Stimulated activated naive CD8-positive, alpha-beta T cell treated with anti-CD3 and anti-CD28 coated beads, Interleukin-15, Interleukin-2, amounts not matched to agents 100 ng/mL and 50 ng/mL, for 24 hours (primary cell): ENCODE measurements around the gene NR0B1.

Experiments
- H3K27ac Mint-ChIP-seq: one replicate; pipeline ENCODE4 v1.8.0; 2021; ENCODE audit warnings: mild to moderate bottlenecking, mixed read lengths
- H3K27me3 Mint-ChIP-seq: one replicate; pipeline ENCODE4 v1.8.0; 2021; ENCODE audit warnings: mixed read lengths
- H3K36me3 Mint-ChIP-seq: one replicate; pipeline ENCODE4 v1.8.0; 2021; ENCODE audit warnings: low read depth, mixed read lengths
- H3K4me1 Mint-ChIP-seq: one replicate; pipeline ENCODE4 v1.8.0; 2021; ENCODE audit warnings: low read depth, mixed read lengths
- H3K4me3 Mint-ChIP-seq: one replicate; pipeline ENCODE4 v1.8.0; 2021; ENCODE audit warnings: mild to moderate bottlenecking, mixed read lengths
- H3K9me3 Mint-ChIP-seq: one replicate; pipeline ENCODE4 v1.8.0; 2021; ENCODE audit warnings: mixed read lengths

The NR0B1 gene

GRCh38 chrX:30296408-30297254 lies 12.6 kb downstream of the NR0B1 start:
- H3K4me3 Mint-ChIP-seq, result no peak overlapping the region
- H3K36me3 Mint-ChIP-seq, result no peaks in the 10 kb centered on the region
- H3K9me3 Mint-ChIP-seq, result no peaks in the 10 kb centered on the region
- no peak overlapping the region for H3K27ac Mint-ChIP-seq
- H3K4me1 Mint-ChIP-seq, result no peaks in the 10 kb centered on the region
- H3K27me3 Mint-ChIP-seq, result no peaks in the 10 kb centered on the region

DNA sequence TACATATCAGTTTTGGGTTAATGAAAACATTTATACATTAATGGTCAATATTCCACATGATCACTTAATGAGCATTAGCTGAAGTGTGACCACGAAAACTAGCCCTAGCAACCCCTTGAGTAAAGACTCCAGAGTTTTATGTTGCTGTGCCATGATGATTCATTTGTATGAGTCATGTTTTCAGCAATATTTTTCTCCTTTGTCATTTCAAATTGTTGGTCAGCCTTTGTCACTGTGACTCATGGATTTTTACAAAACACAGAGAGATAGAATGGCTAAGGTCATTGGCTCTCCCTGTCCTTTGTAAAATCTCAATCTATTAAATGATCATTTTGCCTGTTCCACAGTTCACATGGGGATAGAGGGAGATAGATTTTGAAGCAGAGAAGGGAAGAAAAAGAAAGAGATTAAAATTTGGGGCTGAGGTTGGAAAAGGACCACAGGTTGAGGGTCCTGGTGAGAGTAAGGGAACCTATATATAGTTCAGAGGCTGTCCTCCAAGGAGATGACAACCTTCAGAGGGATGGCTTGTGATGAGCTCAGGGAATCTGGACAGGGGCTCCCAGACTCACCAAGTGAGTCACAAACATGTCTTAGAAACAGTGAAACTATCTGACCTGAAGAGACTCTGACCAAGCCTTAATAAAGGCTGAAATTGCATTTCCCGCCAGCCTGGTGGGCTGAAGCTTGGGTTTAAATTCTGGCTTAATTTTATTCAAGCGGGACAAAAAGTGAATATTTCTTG lies 25.6 kb downstream of the NR0B1 start:
- peaks cover 3% of the 10 kb centered on the region for H3K4me1 Mint-ChIP-seq
- no peak overlapping the region for H3K4me3 Mint-ChIP-seq
- H3K9me3 Mint-ChIP-seq, result no peaks in the 10 kb centered on the region
- H3K27me3 Mint-ChIP-seq, result no peaks in the 10 kb centered on the region
- no peak overlapping the region for H3K27ac Mint-ChIP-seq
- no peaks in the 10 kb centered on the region for H3K36me3 Mint-ChIP-seq

GRCh38 chrX:30282527-30282926 lies 26.7 kb downstream of the NR0B1 start:
- no peaks in the 10 kb centered on the region for H3K27me3 Mint-ChIP-seq
- no peak overlapping the region for H3K27ac Mint-ChIP-seq
- peaks cover 3% of the 10 kb centered on the region for H3K4me1 Mint-ChIP-seq

DNA sequence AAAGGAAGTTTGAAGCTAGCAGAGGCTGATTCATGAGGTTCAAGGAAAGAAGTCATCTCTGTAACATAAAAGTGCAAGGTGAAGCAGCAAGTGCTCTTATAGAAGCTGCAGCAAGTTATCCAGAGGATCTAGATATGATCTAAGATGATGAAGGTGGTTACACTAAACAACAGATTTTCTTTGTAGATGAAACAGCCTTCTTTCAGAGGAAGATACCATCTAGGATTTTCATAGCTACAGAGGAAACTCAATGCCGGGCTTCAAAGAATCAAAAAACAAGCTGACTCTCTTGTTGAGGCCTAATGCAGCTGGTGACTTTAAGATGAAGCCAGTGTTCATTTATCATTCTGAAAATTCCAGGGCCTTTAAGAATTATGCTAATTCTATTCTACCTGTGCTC lies 28.8 kb downstream of the NR0B1 start:
- Mint-ChIP-seq H3K4me3 (no peak overlapping the region), H3K27ac (no peak overlapping the region), H3K27me3 (no peaks in the 10 kb centered on the region), H3K36me3 (no peaks in the 10 kb centered on the region), H3K9me3 (no peaks in the 10 kb centered on the region), H3K4me1 (peaks cover 3% of the 10 kb centered on the region)

More at GRCh38 chrX:30282527-30282926, 26.7 kb downstream of the NR0B1 start:
- Mint-ChIP-seq H3K36me3 (no peaks in the 10 kb centered on the region), H3K4me3 (no peak overlapping the region), H3K9me3 (no peaks in the 10 kb centered on the region)

GRCh38 chrX:30278365-30278764 lies 30.8 kb downstream of the NR0B1 start:
- Mint-ChIP-seq H3K27ac (no peak overlapping the region), H3K9me3 (no peaks in the 10 kb centered on the region), H3K4me1 (no peaks in the 10 kb centered on the region), H3K36me3 (no peaks in the 10 kb centered on the region), H3K27me3 (no peaks in the 10 kb centered on the region), H3K4me3 (no peak overlapping the region)

- Mint-ChIP-seq H3K27ac (no peak overlapping the region), H3K36me3 (no peaks in the 10 kb centered on the region), H3K27me3 (no peaks in the 10 kb centered on the region), H3K9me3 (no peaks in the 10 kb centered on the region), H3K4me3 (no peak overlapping the region), H3K4me1 (no peaks in the 10 kb centered on the region)
These were observed 33.7 kb downstream of the NR0B1 start for GRCh38 chrX:30275498-30275897.

GRCh38 chrX:30270639-30271038 lies 38.6 kb downstream of the NR0B1 start:
- Mint-ChIP-seq H3K4me1 (no peaks in the 10 kb centered on the region), H3K36me3 (no peaks in the 10 kb centered on the region), H3K9me3 (no peaks in the 10 kb centered on the region), H3K4me3 (no peak overlapping the region), H3K27me3 (no peaks in the 10 kb centered on the region), H3K27ac (no peak overlapping the region)

GRCh38 chrX:30262763-30263162 lies 46.4 kb downstream of the NR0B1 start:
- Mint-ChIP-seq H3K27ac (no peak overlapping the region), H3K4me1 (no peaks in the 10 kb centered on the region), H3K36me3 (no peaks in the 10 kb centered on the region), H3K9me3 (no peaks in the 10 kb centered on the region), H3K27me3 (peaks cover 4% of the 10 kb centered on the region), H3K4me3 (no peak overlapping the region)

GRCh38 chrX:30261012-30261411 lies 48.2 kb downstream of the NR0B1 start:
- Mint-ChIP-seq H3K27ac (no peak overlapping the region), H3K27me3 (peaks cover 4% of the 10 kb centered on the region), H3K4me1 (no peaks in the 10 kb centered on the region)

GRCh38 chrX:30259927-30260326 lies 49.3 kb downstream of the NR0B1 start:
- no peaks in the 10 kb centered on the region for H3K36me3 Mint-ChIP-seq

More at GRCh38 chrX:30261012-30261411, 48.2 kb downstream of the NR0B1 start:
- no peaks in the 10 kb centered on the region for H3K9me3 Mint-ChIP-seq
- H3K36me3 Mint-ChIP-seq, result no peaks in the 10 kb centered on the region
- no peak overlapping the region for H3K4me3 Mint-ChIP-seq

More at GRCh38 chrX:30259927-30260326, 49.3 kb downstream of the NR0B1 start:
- Mint-ChIP-seq H3K9me3 (no peaks in the 10 kb centered on the region), H3K4me1 (no peaks in the 10 kb centered on the region), H3K27ac (no peak overlapping the region), H3K4me3 (no peak overlapping the region), H3K27me3 (no peaks in the 10 kb centered on the region)
